WI38 (cell line): ENCODE results near the gene MBD1.

Experiments
- H3K4me3 ChIP-seq: 2 replicates; pipeline ENCODE4 v1.5.1; 2011; ENCODE audit warnings: low read depth, mild to moderate bottlenecking, control low read depth, low read length
- CTCF ChIP-seq: IDR thresholded peaks from 2 replicates; pipeline ENCODE4 v1.5.1; 2012; ENCODE audit warnings: low read depth, mild to moderate bottlenecking, control low read depth, low read length

The MBD1 gene

GRCh38 chr18:50281295-50281971, at the start of gene MBD1:
Gene MBD1, minus strand, starts transcription at chr18:50281523. Its CDS starts 1,531 bp downstream, at chr18:50279992.
- TF ChIP-seq CTCF: 0 out of 2 replicates have a peak, but pooled peaks have one; percentile 0
- H3K4me3 ChIP-seq: peak within 1 kb of the TSS; percentile 99

GRCh38 chr18:50330176-50330575, 48.9 kb upstream of the MBD1 start:
- no peak overlapping the region for H3K4me3 ChIP-seq
- TF ChIP-seq CTCF: no peak

- no peak overlapping the region for H3K4me3 ChIP-seq
- TF ChIP-seq CTCF: no peak
Measured at GRCh38 chr18:50327983-50328382, 46.7 kb upstream of the MBD1 start.

GRCh38 chr18:50320719-50321118, 39.4 kb upstream of the MBD1 start:
- H3K4me3 ChIP-seq: no peak overlapping the region

GRCh38 chr18:50315100-50315871, 34.0 kb upstream of the MBD1 start:
- TF ChIP-seq CTCF: no peak

More at GRCh38 chr18:50320719-50321118, 39.4 kb upstream of the MBD1 start:
- no peak for TF ChIP-seq CTCF

GRCh38 chr18:50313873-50314460, 32.6 kb upstream of the MBD1 start:
- TF ChIP-seq CTCF: no peak
- no peak overlapping the region for H3K4me3 ChIP-seq

More at GRCh38 chr18:50315100-50315871, 34.0 kb upstream of the MBD1 start:
- H3K4me3 ChIP-seq: no peak overlapping the region

GRCh38 chr18:50313031-50313607, 31.8 kb upstream of the MBD1 start:
- no peak overlapping the region for H3K4me3 ChIP-seq

More at GRCh38 chr18:50313031-50313607, 31.8 kb upstream of the MBD1 start:
- TF ChIP-seq CTCF: no peak
